GM12892 (cell line): ENCODE results near the gene IL11.

Experiments used
- POLR2A ChIP-seq: IDR thresholded peaks from 2 replicates; pipeline ENCODE4 v1.6.1; 2011; ENCODE audit warnings: low read depth, low read length, control low read depth
- POLR2AphosphoS5 ChIP-seq: IDR thresholded peaks from 2 replicates; pipeline ENCODE4 v1.6.1; 2011; ENCODE audit warnings: low read depth, low read length, control low read depth
- TAF1 ChIP-seq: IDR thresholded peaks from 2 replicates; pipeline ENCODE4 v1.6.1; 2011; ENCODE audit warnings: low read depth, mild to moderate bottlenecking, control low read depth, low read length, borderline replicate concordance

DNA sequence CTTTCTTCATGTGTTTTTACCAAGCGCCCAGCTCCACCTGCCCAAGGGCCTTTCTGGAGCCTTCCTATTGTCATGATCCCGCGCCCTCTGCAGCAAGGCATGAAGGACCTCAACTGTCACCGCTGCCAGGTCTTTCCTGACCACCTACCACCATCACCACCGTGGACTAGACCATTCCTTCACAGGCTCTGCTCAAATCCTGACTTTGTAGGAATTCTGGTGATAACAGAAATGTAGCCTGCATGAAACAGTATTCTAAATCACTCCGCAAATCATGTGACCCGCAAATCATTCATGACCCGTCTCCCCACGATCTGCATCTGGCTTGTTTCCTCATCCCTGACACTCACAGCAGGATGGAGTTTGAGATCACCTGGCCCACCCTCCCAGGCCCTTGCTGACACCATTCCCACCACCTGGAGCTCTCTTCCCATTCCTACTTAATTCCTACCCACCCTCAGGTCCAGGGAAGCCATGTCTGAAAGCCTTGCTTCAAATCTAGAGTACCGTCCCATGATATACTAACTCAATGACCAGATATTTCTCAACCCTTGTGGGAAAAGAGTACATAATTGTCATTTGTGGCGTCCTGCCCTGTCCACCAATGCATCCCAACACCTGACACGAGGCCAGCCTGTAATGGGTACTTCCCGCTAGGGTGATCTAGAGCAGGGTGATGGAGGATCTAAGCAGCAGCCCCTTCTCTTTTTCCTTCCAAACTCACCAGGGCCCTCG, 36.0 kb upstream of the IL11 start:
- no peak for TF ChIP-seq POLR2A
- no peak for TF ChIP-seq POLR2AphosphoS5
- no peak for TF ChIP-seq TAF1
